Peyer's patch (tissue), 4 donors: ENCODE data around the gene RTF2.

Experiments
- CTCF ChIP-seq, 6 experiments: fragments of 450-650 bp in 4 of 6; fragments of 200-600 bp in 2 of 6; sonication (generic) in 1 of 6; IDR thresholded peaks; one replicate each; pipeline ENCODE4 v1.5.1; 2017 to 2019; ENCODE audit warnings: antibody characterized with exemption in 6 of 6, mild to moderate bottlenecking in 3 of 6, moderate library complexity in 1 of 6
- POLR2A ChIP-seq, 2 donors: fragments of 450-650 bp; IDR thresholded peaks; one replicate each; pipeline ENCODE4 v1.5.1; 2017; ENCODE audit warnings: antibody characterized with exemption in 2 of 2, mild to moderate bottlenecking in 2 of 2, moderate library complexity in 2 of 2

GRCh38 chr20:56429502-56429901, 38.9 kb upstream of the RTF2 start:
- TF ChIP-seq POLR2A (IDR thresholded peaks at IDR 0.05) (no peak), CTCF (IDR thresholded peaks at IDR 0.05) (no peak)
